ENCODE measurements around the gene ZFYVE21.

DNA sequence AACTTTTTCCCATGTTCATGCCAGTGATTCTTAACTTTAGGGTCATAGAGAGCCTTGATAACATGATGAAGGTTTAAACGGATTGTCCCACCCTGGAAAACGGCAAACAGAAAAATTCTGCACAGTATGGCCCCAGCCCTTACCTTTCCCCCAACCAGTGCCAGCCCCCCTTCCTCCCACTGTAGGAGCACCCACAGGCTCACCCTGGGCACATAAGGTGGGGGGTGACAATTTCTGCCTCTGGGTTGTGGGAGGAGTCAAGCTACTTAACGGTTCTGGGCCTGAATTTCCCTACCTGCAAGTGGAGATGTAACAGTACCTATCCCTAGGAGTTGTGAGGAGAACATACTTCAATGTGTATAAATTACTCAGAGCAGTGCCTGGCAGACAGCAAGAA lies 18.4 kb upstream of the ZFYVE21 start:
- no peak for TF ChIP-seq POLR2AphosphoS5 (IDR thresholded peaks at IDR 0.05)
- TF ChIP-seq, protein P1, sequence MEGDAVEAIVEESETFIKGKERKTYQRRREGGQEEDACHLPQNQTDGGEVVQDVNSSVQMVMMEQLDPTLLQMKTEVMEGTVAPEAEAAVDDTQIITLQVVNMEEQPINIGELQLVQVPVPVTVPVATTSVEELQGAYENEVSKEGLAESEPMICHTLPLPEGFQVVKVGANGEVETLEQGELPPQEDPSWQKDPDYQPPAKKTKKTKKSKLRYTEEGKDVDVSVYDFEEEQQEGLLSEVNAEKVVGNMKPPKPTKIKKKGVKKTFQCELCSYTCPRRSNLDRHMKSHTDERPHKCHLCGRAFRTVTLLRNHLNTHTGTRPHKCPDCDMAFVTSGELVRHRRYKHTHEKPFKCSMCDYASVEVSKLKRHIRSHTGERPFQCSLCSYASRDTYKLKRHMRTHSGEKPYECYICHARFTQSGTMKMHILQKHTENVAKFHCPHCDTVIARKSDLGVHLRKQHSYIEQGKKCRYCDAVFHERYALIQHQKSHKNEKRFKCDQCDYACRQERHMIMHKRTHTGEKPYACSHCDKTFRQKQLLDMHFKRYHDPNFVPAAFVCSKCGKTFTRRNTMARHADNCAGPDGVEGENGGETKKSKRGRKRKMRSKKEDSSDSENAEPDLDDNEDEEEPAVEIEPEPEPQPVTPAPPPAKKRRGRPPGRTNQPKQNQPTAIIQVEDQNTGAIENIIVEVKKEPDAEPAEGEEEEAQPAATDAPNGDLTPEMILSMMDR (IDR thresholded peaks at IDR 0.05 in 8 of 11, conservative IDR thresholded peaks at IDR 0.05 in 3 of 11), result no peak
- TF ChIP-seq POLR2A (IDR thresholded peaks at IDR 0.05), result no peak

Data from spleen (tissue), 7 donors.